ENCODE measurements around the gene GMPR. TPM values are rescaled to one million over a fixed set of nuclear protein-coding genes. Genes with fewer than 3 reads are reported as not detected.

GMPR gene
- total and polyA plus RNA-seq, 2 experiments from 2014 or later: 9.4 to 29.6 TPM

GRCh38 chr6:16334671-16335070 is 96.3 kb downstream of the GMPR start:
- Histone ChIP-seq H3K27me3 (no peaks in the 10 kb centered on the region), H3K27ac (no peak overlapping the region), H3K4me3 (no peak overlapping the region), H3K4me1 (ENCODE audit: low read depth) (peaks cover 11% of the 10 kb centered on the region), H3K36me3 (no peaks in the 10 kb centered on the region), H3K9me3 (ENCODE audit: low read depth) (no peaks in the 10 kb centered on the region)
- peak in 1 of 2 donors; percentile 94 for DNase-seq (ENCODE audit: low read depth in 1 of 2, low spot score in 1 of 2)
- TF ChIP-seq CTCF (IDR thresholded peaks at IDR 0.05; ENCODE audit: low read depth, low read length): no peak

- no peak for TF ChIP-seq CTCF (IDR thresholded peaks at IDR 0.05; ENCODE audit: low read depth, low read length)
- Histone ChIP-seq H3K4me1 (ENCODE audit: low read depth) (peaks cover 11% of the 10 kb centered on the region), H3K4me3 (no peak overlapping the region), H3K27me3 (no peaks in the 10 kb centered on the region), H3K9me3 (ENCODE audit: low read depth) (no peaks in the 10 kb centered on the region), H3K36me3 (no peaks in the 10 kb centered on the region), H3K27ac (no peak overlapping the region)
- DNase-seq (ENCODE audit: low read depth in 1 of 2, low spot score in 1 of 2): no peak
Observed at GRCh38 chr6:16335176-16335575, 96.8 kb downstream of the GMPR start.

GRCh38 chr6:16336056-16336818 is 97.8 kb downstream of the GMPR start:
- no peaks in the 10 kb centered on the region for H3K9me3 ChIP-seq (ENCODE audit: low read depth)
- no peak for DNase-seq (ENCODE audit: low read depth in 1 of 2, low spot score in 1 of 2)
- H3K27ac ChIP-seq: no peak overlapping the region
- H3K4me3 ChIP-seq: no peak overlapping the region
- peaks cover 11% of the 10 kb centered on the region for H3K4me1 ChIP-seq (ENCODE audit: low read depth)
- no peaks in the 10 kb centered on the region for H3K27me3 ChIP-seq
- TF ChIP-seq CTCF (IDR thresholded peaks at IDR 0.05; ENCODE audit: low read depth, low read length): no peak
- H3K36me3 ChIP-seq: no peaks in the 10 kb centered on the region

- no peak for DNase-seq (ENCODE audit: low read depth in 1 of 2, low spot score in 1 of 2)
- no peak overlapping the region for H3K27ac ChIP-seq
- no peaks in the 10 kb centered on the region for H3K9me3 ChIP-seq (ENCODE audit: low read depth)
- H3K4me1 ChIP-seq (ENCODE audit: low read depth): peaks cover 6% of the 10 kb centered on the region
- no peak for TF ChIP-seq CTCF (IDR thresholded peaks at IDR 0.05; ENCODE audit: low read depth, low read length)
- H3K36me3 ChIP-seq: no peaks in the 10 kb centered on the region
- no peak overlapping the region for H3K4me3 ChIP-seq
- H3K27me3 ChIP-seq: no peaks in the 10 kb centered on the region
Observed at GRCh38 chr6:16336911-16337294, 98.5 kb downstream of the GMPR start.

GRCh38 chr6:16337295-16337975 is 99.0 kb downstream of the GMPR start:
- no peak overlapping the region for H3K27ac ChIP-seq

More at GRCh38 chr6:16337295-16337975, 99.0 kb downstream of the GMPR start:
- DNase-seq (ENCODE audit: low read depth in 1 of 2, low spot score in 1 of 2): peak in 1 of 2 donors; percentile 98
- Histone ChIP-seq H3K4me3 (no peak overlapping the region), H3K27me3 (no peaks in the 10 kb centered on the region), H3K4me1 (ENCODE audit: low read depth) (peaks cover 2% of the 10 kb centered on the region), H3K36me3 (no peaks in the 10 kb centered on the region), H3K9me3 (ENCODE audit: low read depth) (no peaks in the 10 kb centered on the region)
- no peak for TF ChIP-seq CTCF (IDR thresholded peaks at IDR 0.05; ENCODE audit: low read depth, low read length)
